ENCODE measurements around the gene WHRN. TPM values are rescaled to one million over a fixed set of nuclear protein-coding genes. Genes with fewer than 3 reads are reported as not detected.

WHRN gene
- total RNA-seq, 2 experiments from 2014 or later, result 0.19 to 2.1 TPM

DNA sequence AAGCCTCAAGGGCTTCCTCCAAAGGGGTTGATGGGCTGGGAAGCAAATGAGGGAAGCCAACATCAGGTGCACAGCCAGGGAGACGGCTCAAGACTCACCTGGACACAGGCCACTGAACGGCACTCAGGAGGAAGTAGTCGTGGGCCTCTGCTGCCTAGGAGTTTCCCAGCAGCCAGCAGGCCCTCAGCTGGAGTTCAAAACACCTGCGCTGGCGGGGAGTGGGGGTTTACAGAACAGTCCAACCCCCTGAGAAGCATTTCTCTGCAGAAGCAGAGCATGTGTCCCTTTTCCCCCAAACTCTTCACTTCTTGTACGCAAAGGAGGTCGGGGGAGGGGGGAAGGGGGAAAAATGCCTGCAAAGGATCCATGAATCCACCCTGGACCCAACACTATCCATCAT, 2.3 kb downstream of the WHRN start:
- Histone ChIP-seq H3K36me3 (ENCODE audit: insufficient read depth, low read length) (no peaks in the 10 kb centered on the region), H3K79me2 (ENCODE audit: insufficient read depth, low read depth, low read length) (no peaks in the 10 kb centered on the region), H4K20me1 (ENCODE audit: insufficient read depth, low read length) (no peaks in the 10 kb centered on the region), H3K4me1 (ENCODE audit: insufficient read depth, low read length, poor library complexity, severe bottlenecking) (peaks cover 30% of the 10 kb centered on the region), H3K9me3 (ENCODE audit: low read length) (no peaks in the 10 kb centered on the region), H3K9me2 (ENCODE audit: insufficient read depth, low read length) (no peaks in the 10 kb centered on the region), H3K27ac (ENCODE audit: low read depth, low read length, poor library complexity, severe bottlenecking) (no peak overlapping the region), H3K4me2 (ENCODE audit: low read length) (peak overlapping the region; percentile 55), H2AFZ (ENCODE audit: low read length) (peak overlapping the region; percentile 18; the same call in 1 of the 2 replicates), H3K4me3 (ENCODE audit: low read depth, low read length, poor library complexity, severe bottlenecking) (peak overlapping the region; percentile 4)
- CTCF ChIA-PET (ENCODE audit: unreplicated experiment), result interaction anchor here (0.6 to 1.3 kb wide), 4 partner anchors 85 to 179 kb away, joined by 3 to 4 read pairs (median 3); partner anchors contain the start of genes ATP6V1G1 and TEX48
- intact Hi-C loops (cut with micrococcal nuclease; ENCODE audit: unreplicated experiment), result no loop called here
- POLR2A ChIA-PET, result no interaction called here
- BruUV-seq (replicated peaks), result no TSS peak
- peak; percentile 61 for DNase-seq (ENCODE audit: low spot score)
- TF ChIP-seq, protein P1, sequence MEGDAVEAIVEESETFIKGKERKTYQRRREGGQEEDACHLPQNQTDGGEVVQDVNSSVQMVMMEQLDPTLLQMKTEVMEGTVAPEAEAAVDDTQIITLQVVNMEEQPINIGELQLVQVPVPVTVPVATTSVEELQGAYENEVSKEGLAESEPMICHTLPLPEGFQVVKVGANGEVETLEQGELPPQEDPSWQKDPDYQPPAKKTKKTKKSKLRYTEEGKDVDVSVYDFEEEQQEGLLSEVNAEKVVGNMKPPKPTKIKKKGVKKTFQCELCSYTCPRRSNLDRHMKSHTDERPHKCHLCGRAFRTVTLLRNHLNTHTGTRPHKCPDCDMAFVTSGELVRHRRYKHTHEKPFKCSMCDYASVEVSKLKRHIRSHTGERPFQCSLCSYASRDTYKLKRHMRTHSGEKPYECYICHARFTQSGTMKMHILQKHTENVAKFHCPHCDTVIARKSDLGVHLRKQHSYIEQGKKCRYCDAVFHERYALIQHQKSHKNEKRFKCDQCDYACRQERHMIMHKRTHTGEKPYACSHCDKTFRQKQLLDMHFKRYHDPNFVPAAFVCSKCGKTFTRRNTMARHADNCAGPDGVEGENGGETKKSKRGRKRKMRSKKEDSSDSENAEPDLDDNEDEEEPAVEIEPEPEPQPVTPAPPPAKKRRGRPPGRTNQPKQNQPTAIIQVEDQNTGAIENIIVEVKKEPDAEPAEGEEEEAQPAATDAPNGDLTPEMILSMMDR (conservative IDR thresholded peaks at IDR 0.05; ENCODE audit: low read length), result no peak
- TF ChIP-seq EZH2phosphoT487 (IDR thresholded peaks at IDR 0.05; ENCODE audit: borderline replicate concordance, low read depth, low read length), result no peak

DNA sequence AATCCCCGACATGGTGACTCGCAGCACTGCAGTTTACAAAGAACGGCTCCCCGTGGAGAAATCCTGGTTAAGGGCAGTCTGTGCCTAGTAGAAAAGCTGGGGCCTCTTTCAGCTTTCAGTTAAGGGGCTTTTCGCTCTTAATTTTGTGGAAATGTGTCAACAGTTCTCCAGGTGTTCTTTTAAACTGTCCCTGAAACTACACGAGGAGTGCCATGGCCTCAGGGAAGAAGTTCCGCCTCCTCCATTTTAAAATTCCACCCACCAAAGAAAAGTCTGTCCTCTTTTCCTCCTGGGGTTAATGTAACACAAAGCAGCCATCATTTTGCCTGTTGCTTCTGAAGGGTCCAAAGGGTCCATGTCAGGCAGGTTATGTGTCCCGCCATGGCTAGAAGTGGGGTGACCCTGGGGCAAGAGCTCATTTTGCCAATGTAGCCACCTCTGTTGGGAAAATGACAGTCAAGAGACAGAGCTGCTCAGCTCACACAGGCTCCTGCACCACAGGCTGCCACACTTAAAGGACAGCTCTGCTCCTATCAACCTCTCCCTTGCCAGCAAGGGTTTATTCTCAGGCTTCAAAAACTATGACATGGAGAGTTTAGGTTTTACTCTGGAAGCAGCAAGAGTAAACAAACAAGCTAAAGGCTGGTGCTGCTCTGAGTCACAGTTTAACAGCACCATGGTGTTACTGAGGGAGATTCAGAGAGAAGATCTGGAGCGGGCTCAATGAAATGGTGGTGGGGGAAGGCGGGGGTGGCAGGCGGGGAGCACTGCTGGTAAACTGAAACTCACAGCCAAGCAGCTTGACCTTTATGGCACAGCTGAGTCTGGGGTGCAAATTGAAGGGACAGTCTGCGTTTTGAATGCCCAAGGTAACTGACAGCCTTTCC, 3.2 kb downstream of the WHRN start:
- POLR2A ChIA-PET, result interaction anchor here (1.1 kb wide), 1 partner anchor 110 kb away, joined by 4 read pairs; no protein-coding TSS in a partner anchor
- Histone ChIP-seq H3K36me3 (ENCODE audit: insufficient read depth, low read length) (no peaks in the 10 kb centered on the region), H2AFZ (ENCODE audit: low read length) (peak overlapping the region; percentile 18; the same call in 1 of the 2 replicates), H3K9me3 (ENCODE audit: low read length) (no peaks in the 10 kb centered on the region), H3K9me2 (ENCODE audit: insufficient read depth, low read length) (no peaks in the 10 kb centered on the region), H3K79me2 (ENCODE audit: insufficient read depth, low read depth, low read length) (no peaks in the 10 kb centered on the region), H3K4me1 (ENCODE audit: insufficient read depth, low read length, poor library complexity, severe bottlenecking) (peaks cover 33% of the 10 kb centered on the region), H3K4me2 (ENCODE audit: low read length) (peak overlapping the region; percentile 55), H3K4me3 (ENCODE audit: low read depth, low read length, poor library complexity, severe bottlenecking) (no peak overlapping the region), H4K20me1 (ENCODE audit: insufficient read depth, low read length) (no peaks in the 10 kb centered on the region), H3K27ac (ENCODE audit: low read depth, low read length, poor library complexity, severe bottlenecking) (no peak overlapping the region)
- CTCF ChIA-PET (ENCODE audit: unreplicated experiment), result interaction anchor here (0.5 to 1.3 kb wide), 7 partner anchors 86 to 310 kb away, joined by 3 to 4 read pairs (median 3); partner anchors contain the start of gene ATP6V1G1
- no peak for TF ChIP-seq EZH2phosphoT487 (IDR thresholded peaks at IDR 0.05; ENCODE audit: borderline replicate concordance, low read depth, low read length)
- TF ChIP-seq, protein P1 (conservative IDR thresholded peaks at IDR 0.05; ENCODE audit: low read length), result no peak
- DNase-seq (ENCODE audit: low spot score), result no peak
- intact Hi-C loops (cut with micrococcal nuclease; ENCODE audit: unreplicated experiment), result no loop called here
- BruUV-seq (replicated peaks), result no TSS peak

All from OCI-LY7 (cell line).